GM23338 (cell line): Measurements from ENCODE around the gene WDR54. TPM values are rescaled to one million over a fixed set of nuclear protein-coding genes. Genes with fewer than 3 reads are reported as not detected.

Experiments
- CTCF ChIP-seq, 2 experiments: fragments of 200-600 bp in 1 of 2; sonication (generic) in 1 of 2; conservative IDR thresholded peaks; 2 replicates each; pipeline versions ENCODE4 v1.5.1 to v1.6.1; 2016 to 2017; ENCODE audit warnings: antibody characterized with exemption in 2 of 2, low read depth in 2 of 2, mild to moderate bottlenecking in 2 of 2, moderate library complexity in 1 of 2
- REST ChIP-seq: IDR thresholded peaks from one replicate; pipeline ENCODE4 v1.6.1; 2018; ENCODE audit warnings: antibody characterized with exemption; ENCODE audit not compliant: unreplicated experiment
- ZNF462 ChIP-seq: fragments of 250-450 bp; sonication (Bioruptor Pico); IDR thresholded peaks from 2 replicates; pipeline ENCODE4 v1.5.0; 2020; ENCODE audit warnings: mild to moderate bottlenecking, moderate library complexity
- polyA plus RNA-seq: library from polyadenylated mRNA; unstranded; fragments of >200 nt; fragmentation: Nextera tagmentation; extraction: Ambion mirVana; gene quantifications from 2 replicates; pipeline ENCODE4 v1.2.1, GENCODE V29; 2016
- total RNA-seq: library from RNA; depleted of rRNA; stranded (reverse); fragments of >200 nt; shearing (Covaris generic); gene quantifications from 2 replicates; pipeline ENCODE4 v1.2.3, GENCODE V29; 2014

The WDR54 gene
- total and polyA plus RNA-seq, 2 experiments from 2014 or later, result 41.3 to 42.6 TPM

- TF ChIP-seq ZNF462 (CRISPR knock-in tag), result no peak
- TF ChIP-seq REST, result no peak
- TF ChIP-seq CTCF (conservative IDR thresholded peaks at IDR 0.05; ENCODE audit: low read depth in 2 of 2), result peak; percentile 55 to 64
These were observed 39.9 kb downstream of the WDR54 start (continued) for GRCh38 chr2:74461187-74462053.
